Measurements from ENCODE around the gene GOLGB1.
"Not testable (repeated sequence)": the region's sequence is repeated elsewhere in the genome, so short reads cannot be mapped to it uniquely, and the experiment has no call there.

Gene GOLGB1

DNA sequence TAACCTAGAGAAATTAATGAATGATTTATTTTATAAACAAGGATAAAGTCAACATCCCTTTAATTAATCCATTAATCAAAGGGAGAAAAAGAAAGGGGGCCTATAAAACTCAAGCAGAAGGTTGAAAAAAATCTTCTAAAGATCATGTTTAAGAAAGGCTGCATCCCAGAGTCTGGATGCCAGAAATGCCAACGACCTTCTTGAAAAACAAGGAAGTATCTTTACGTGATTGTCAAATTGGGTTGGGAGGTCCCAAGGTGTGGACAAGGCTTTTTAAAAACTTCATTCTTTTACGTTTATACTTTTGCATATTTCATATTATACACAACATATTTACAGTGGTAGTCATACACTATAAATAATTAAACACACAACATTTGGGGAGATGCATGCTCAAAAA lies 1.6 kb downstream of the GOLGB1 start:
- DNase-seq (ENCODE audit: low read depth): no peak

DNA sequence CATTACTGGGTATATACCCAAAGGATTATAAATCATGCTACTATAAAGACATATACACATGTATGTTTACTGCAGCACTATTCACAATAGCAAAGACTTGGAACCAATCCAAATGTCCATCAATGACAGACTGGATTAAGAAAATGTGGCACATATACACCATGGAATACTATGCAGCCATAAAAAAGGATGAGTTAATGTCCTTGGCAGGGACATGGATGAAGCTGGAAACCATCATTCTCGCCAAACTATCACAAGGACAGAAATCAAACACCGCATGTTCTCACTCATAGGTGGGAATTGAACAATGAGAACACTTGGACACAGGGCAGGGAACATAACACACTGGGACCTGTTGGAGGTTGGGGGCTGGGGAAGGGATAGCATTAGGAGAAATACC lies 6.4 kb downstream of the GOLGB1 start:
- not testable (repeated sequence) for DNase-seq (ENCODE audit: low read depth)

DNA sequence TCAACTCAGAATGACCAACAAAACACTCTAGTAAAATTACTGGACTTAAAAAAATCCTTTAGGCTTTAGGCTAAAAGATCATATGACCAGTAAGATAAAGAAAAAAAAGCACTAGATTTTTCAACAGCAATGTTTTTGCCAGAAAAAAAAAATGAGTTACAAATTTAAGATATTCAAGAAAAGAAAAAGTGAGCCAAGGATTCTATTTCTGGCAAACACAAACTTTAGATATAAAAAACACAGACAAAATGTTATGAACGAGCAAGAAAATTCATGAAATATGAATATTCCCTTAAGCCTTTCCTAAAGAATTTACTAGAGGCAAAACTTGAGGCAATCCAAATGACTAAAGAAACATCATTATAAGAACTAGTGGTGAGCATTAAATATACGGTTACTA lies 8.6 kb downstream of the GOLGB1 start:
- DNase-seq (ENCODE audit: low read depth): no peak

DNA sequence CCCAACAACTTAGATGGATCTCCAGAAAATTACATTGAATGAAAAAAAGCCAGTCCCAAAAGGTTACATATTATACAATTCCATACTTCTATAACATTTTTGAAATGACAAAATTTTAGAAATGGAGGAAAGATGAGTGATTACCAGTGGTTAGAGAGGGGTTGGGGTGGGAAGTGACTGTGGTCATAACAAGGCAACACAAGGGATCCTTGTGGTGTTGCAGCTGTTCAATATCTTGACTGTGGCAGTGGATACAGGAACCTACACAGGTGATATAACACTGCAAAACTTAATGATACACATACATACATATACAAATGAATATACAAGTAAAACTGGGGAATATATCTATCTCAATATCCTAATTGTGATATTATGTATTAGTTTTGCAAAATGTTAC lies 9.6 kb downstream of the GOLGB1 start:
- DNase-seq (ENCODE audit: low read depth): no peak

DNA sequence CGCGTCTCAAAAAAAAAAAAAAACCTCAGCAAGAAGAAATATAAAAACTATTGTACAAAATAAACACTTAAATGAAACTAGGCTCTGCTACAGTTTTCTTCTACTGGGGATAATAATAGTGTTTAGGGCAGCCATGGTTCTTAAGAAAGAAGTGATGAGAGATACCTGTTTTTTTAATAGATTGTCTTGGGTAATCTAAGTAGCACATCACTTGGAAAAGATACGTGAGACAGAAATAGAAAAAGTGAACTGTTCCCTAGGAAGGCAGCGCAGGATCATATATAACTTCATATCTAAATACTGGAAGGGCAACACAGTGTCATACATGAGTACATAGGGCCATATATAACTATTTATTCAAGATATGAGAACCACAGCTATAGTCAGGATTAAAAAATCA lies 11.9 kb downstream of the GOLGB1 start:
- DNase-seq (ENCODE audit: low read depth): no peak

DNA sequence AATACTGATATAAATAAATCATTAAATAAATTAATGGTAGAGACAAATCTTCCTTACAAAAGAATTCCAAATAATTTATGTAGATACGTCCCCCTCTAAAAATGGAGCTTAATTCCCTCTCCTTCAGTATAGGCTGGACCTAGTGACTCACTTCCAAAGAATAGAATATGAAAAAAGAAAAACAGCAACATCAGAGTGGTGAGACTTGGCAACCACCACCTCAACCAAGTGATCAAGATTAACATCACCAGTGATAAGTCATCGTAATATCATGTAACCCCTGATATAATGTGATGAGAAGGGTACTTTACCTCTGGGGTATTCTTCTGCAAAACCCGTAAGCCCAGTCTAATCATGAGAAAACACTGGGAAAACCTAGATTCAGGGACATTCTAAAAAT lies 13.4 kb downstream of the GOLGB1 start:
- DNase-seq (ENCODE audit: low read depth): no peak

DNA sequence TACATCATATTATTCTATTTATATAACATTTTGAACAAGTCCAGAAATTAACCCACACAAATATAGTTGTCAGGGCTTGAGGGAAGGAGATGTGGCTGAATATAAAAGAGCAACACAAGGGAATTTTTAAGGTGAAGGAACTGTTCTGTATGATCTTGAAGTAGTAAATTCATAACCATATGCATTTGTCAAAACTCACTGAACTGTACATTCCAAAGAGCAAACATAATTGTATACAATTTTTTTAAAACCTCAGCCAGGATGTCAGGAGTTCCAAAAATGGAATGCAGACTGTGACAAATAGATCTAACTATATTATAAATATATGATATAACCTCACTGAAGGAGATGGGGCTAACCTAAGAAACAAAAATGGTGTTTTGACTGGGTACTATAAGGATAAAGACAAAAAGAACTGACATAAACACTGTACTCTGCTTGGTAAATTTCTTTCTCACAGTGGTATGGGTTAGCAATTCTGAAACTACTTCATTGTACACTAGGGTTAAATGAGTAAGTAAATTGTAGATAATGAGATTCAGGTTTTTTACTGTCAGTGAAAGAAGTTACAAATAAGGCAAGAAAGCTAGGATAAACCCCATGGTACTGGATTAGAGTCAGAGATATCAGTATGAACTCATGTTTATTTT lies 14.4 kb downstream of the GOLGB1 start:
- DNase-seq (ENCODE audit: low read depth): no peak

DNA sequence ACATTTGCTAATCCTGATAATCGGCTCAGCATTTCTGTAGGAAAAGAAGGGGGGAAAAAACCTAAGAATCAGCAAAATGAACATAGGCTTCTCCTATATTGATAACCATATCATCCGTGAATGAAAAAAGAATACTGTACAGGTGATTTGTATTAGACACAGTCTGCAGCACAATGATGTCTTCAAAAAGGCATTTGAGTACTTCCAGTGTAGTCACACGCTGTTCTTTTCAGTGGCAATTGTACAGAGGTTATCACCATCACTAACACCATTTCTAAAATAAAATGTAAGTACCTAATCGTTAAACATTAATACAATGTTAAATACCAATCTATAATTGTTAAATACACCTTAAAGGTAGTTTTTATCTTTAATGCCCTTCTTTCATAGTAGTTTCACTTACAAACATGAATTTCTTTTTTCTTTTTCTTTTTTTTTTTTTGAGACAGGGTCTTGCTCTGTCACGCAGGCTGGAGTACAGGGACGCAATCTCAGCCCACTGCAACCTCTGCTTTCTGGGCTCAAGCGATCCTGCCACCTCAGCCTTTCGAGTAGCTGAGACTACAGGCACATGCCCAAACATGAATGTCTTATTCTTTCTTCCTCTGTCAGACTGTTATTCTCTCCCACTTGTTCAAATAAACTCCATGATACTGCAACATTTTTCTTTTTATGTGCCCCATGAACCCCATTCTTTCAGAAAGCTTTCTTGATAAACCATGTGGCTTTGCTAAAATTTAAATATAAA lies 18.4 kb downstream of the GOLGB1 start:
- DNase-seq (ENCODE audit: low read depth): no peak

DNA sequence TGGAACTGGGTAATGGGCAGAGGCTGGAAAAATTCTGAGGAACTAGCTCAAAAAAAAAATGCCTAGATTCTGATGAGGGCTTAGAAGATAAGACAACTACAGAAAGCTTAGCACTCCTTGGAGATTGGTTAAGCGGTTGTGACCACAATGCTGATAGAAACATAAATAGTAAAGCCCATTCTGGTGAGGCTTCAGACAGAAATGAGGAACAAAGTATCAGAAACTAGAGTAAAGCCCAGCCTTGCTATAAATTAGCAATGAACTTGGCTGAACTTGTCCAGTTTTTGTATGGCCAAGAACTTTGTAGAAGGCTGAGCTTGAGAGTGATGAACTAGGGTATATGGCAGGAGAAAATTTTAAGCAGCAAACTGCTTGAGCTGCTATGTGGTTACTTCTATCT lies 25.4 kb downstream of the GOLGB1 start:
- no peak for DNase-seq (ENCODE audit: low read depth)

DNA sequence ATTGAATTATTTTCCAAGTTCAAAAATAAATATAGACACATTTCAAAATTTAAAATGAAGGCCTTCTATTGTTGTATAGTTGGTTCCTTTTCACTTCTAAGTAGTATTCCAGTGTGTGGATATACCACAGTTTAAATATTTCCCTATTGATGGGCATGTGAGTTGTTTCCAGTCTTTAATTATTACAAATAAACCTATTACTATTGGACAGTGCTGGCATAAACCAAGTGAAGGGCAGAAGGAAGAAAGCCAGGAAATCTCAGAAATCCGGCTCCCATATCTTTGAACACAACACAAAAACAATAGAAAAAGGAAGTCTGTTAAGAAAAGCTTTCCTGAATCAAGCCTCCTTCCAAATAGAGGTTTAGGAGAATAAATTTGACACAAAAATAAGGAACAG lies 26.1 kb downstream of the GOLGB1 start:
- DNase-seq (ENCODE audit: low read depth): no peak

DNA sequence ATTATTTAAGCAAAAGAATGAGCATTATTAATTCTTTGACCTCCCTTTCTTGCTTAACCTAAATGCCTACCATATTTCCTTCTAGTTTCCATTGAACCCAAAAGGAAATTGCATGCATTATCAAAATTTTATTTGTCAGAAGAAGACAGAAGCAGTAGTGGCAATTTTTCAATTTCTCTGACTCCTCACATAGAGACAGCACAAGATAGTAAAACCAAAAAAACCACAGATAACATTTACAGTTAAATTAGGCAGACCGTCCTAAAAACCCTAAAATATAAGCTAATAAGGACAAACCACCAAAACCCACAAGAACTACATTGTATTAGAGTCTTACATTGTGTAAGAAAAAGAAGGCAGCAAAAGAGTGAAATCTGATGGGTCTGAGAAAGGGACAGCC lies 27.1 kb downstream of the GOLGB1 start:
- DNase-seq (ENCODE audit: low read depth): no peak

DNA sequence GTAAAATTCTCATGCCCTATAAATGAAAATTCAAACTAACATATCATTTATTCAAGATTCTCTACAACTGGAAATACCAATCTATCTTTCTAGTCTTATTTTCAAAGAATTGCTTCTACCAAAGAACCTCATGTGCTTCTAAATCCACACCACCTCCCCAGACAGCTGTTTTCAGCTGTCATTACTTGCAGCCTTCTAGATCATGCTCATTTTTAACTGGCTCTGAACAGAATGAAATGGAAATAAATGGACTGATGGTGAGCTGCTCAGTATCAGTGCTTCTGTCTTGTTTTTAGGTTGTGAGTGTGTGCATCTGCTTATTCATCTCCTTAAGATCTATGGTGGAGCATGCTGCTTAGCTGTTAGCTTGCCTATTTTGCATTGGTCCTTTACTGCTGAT lies 29.4 kb downstream of the GOLGB1 start:
- DNase-seq (ENCODE audit: low read depth): no peak

DNA sequence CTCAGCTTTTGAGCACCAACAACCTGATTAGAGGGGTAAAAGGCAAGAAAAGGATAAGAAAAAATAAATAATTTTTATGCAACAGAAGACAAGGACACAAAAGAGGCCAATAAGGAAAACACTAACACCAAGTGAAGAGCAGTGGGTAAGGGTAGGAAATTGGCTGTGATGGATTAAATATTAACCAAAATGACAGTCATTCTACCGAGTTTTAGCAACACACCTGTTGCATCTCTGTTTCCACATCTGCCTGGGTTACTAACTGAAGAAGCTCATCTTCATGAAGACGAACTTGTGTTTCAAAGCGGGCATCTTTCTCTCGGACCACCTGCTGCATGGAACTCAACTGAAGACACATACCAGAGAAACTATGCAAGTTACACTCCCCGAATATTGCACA lies 30.1 kb downstream of the GOLGB1 start:
- no peak for DNase-seq (ENCODE audit: low read depth)

DNA sequence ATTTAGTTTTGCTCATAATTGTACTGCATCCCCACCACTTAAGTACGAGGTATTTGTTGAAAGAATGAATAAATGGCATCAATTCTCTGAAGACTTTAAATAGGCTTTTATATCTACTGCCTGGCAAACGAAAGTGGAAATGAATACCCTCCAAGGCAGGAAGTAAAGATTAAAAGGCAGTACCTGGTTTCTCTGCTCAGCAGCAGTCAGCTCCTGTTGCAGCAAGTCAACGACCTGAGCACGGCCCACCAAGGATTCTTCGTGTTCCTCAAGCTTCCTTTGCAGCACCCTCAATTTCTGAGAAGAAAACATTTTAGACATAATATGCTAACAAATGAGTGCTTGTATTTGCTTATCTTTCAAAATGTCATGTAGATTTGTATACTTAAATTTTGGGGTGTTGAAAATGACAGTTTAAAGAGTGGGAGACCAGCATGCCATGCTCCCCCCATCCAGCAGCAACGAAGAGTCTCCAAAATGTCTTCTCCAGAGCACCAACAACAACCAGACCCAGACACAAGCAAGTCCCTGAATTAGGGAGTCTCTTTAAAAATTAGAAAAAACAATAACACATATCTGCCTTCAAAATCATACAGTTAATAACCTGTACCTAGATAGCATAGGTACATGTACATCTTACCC lies 31.2 kb downstream of the GOLGB1 start:
- DNase-seq (ENCODE audit: low read depth): no peak

DNA sequence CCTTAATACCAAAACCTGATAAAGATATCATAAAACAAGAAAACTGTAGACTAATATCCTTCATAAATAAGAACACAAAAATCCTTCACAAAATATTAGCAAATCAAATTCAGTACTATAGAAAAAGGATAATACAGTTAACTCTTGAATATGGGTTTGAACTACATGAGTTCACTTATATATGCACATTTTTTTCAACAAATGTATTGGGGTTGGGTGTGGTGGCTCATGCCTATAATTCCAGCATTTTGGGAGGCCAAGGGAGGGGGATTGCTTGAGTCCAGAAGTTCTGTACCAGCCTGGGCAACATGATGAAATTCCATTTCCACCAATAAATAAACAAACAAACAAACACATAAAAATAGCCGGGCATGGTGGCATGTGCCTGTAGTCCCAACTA lies 39.2 kb downstream of the GOLGB1 start:
- no peak for DNase-seq (ENCODE audit: low read depth)

DNA sequence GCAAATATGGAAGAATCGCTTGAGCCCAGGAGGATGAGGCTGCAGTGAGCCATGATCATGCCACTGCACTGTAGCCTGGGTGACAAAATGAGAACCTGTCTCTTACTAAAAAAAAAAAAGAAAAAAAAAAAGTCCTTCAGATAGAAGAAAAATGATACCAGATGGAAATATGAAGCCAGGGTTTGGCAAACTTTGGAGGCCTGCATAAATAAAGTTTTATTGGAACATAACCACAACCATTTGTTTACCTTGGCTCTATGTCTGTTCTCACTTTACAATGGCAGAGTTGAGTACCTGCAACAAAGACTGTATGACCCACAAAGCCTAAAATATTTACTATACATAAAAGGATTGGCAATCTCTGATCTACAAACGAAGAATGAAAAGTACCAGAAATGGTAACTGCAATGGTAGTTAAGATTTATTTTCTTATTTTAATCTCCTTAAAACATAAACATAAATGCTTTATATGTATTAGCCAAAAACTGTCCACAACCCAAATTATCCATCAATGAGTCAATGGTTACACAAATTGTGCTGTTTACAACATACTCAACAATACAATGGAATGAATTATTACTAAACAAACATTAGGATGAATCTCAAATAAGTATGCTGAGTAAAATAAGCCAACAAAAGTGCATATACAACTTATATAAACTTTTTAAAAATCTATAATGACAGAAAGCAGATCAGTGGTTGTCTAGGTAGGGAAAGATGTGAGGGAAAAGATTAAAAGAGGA lies 41.8 kb downstream of the GOLGB1 start:
- no peak for DNase-seq (ENCODE audit: low read depth)

DNA sequence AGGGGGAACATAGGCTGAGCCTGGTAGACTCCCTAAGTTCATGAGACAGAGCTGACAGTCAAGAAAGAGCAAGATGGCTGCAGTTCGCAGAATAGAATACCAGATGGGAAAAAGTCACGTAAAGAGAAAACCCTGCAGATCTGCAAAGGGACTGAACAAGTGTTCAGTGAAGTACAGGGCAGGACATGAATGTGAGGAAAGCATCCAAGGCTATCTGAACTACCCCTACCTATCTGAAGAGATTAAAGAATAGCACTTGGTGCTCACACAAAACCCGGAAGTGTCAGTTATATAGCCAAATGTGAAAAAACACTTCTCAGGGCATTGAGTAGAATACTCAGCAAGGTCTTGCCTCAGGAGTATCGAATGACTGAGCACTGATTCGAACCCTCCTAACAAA lies 44.0 kb downstream of the GOLGB1 start:
- no peak for DNase-seq (ENCODE audit: low read depth)

DNA sequence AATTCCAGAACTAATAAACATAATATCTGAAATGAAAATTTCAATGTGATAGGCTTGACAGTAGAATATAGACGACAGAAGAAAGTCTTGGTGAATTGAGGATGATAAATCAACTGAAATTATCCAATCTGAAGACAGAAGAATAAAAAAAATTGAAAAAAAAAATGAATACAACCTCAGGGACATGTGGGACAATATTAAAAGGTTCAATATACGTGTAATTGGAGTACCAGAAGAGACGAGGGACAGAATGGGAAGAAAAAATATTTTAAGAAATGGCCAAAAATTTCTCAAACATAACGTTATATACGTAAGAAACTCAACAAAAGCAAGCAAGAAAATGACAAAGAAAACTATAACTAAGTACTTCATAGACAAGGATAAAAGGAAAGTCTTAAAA lies 45.6 kb downstream of the GOLGB1 start:
- no peak for DNase-seq (ENCODE audit: low read depth)

DNA sequence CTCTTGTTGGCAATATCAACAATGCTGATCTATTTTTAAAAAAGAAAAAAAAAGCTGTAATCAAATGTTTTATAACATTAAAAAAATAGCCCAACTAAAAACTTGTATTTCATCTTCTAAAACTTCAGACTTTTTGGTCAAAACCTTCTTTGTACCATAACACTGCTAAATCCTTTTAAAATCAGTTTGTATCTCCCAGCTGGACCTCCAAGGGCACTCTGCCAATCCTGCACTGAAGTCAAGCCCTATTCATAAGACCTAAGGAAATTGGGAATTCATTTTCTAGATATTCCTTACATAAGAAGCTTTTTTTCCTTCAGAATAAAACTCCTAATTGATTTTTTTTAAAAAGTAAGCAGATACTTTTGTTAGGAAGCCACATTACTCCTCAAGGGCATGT lies 50.6 kb downstream of the GOLGB1 start:
- DNase-seq (ENCODE audit: low read depth): no peak

DNA sequence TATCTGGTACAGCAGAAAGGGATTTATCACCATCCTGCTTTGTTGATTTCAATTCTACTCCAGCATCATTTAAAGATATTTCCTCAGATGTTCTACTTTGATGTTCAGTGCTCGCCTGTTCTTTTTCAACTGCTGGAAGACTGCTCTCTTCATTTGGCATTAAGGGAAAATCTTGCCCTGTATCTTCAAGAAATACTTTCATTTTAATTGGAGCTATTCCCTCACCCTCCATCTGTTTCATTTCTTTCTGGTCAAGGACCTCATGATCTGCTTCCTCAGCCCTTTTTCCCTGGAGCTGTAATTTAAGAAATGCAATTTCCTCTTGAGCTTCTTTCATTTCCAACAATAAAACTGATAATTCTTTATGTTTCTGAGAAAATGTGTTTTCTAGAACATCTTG lies 51.1 kb downstream of the GOLGB1 start:
- DNase-seq (ENCODE audit: low read depth): no peak

DNA sequence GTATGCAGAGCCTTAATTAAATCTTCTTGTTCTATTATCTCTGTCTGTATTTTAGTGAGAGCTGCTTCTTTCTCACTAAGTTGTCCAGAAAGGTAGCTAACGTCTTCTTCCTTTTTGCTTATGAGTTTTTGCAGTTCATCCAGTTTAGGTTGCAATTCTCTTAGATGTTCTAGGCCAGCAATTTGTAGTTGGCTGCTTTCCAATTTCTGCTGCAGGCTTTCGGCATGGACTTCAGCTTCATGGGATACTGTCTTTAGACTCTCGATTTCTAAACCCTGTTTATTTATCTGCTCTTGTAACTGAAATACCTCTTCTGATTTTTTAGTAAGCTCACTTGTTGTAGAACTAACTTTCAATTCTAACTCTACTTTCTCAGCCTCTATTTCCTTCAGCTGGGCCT lies 53.4 kb downstream of the GOLGB1 start:
- no peak for DNase-seq (ENCODE audit: low read depth)

DNA sequence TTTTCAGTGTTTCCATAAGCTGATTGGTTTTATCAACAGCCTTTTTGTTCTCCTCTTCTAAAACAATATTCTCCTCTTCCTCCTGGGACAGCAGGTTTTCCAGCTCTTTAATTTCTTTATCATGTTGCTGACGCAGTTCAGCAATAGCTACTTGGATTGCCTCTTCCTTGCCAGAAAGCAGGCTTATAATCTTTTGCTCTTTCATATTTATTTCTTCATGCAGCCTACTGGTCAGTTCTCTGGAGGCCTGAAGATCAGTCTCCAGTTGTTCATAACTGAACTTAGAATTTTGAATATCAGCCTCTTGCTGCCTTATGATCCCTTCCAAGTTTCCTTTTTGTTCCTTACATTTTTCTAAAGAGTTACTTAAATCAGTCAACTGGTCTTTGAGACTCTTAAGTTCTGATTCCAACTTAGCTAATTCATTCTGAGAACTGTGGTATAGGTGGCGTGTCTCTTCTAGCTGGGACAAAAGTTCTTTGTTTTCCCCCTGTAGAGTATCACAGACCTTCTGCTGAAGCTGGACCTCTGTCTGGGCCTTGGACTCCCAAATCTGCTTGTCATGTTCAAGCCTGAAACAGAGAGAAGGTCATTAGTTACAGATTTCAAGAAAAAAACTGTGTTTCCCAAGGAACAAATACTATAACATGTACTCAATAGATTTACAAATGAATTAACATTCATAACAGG lies 57.4 kb downstream of the GOLGB1 start:
- DNase-seq (ENCODE audit: low read depth): no peak

Measured in fibroblast of the conjunctiva (primary cell).